Neural progenitor cell (in vitro differentiated cells): Measurements from ENCODE around the gene IGFBP6.

ENCODE experiments used
- CTCF ChIP-seq: fragments of 200-600 bp; sonication (generic); IDR thresholded peaks from 2 replicates; pipeline ENCODE4 v1.5.1; 2017; ENCODE audit warnings: antibody characterized with exemption, mild to moderate bottlenecking
- EZH2 ChIP-seq: fragments of 200-600 bp; sonication (generic); IDR thresholded peaks from 2 replicates; pipeline ENCODE4 v1.6.1; 2017; ENCODE audit warnings: antibody characterized with exemption, mild to moderate bottlenecking, moderate library complexity
- EZH2phosphoT487 ChIP-seq: fragments of 200-600 bp; sonication (generic); IDR thresholded peaks from 2 replicates; pipeline ENCODE4 v1.6.1; 2017; ENCODE audit warnings: antibody characterized with exemption

- TF ChIP-seq CTCF: no peak
- TF ChIP-seq EZH2: peak; percentile 61
- TF ChIP-seq EZH2phosphoT487: peak; percentile 57
Measured at GRCh38 chr12:53097564-53098353, at the start of gene IGFBP6.
